SK-N-SH (cell line): ENCODE measurements around the gene CDKAL1.
"Not testable (repeated sequence)": the region's sequence is repeated elsewhere in the genome, so short reads cannot be mapped to it uniquely, and the experiment has no call there.

ENCODE experiments used
- CTCF ChIP-seq: fragments of 200-600 bp; sonication (generic); IDR thresholded peaks from 2 replicates; pipeline ENCODE4 v1.6.1; 2017; ENCODE audit warnings: antibody characterized with exemption, mild to moderate bottlenecking, moderate library complexity
- EP300 ChIP-seq, 2 experiments: IDR thresholded peaks; 2 replicates each; pipeline versions ENCODE4 v1.4.0 to v1.6.1; 2012; ENCODE audit warnings: borderline replicate concordance in 1 of 2, low read depth in 1 of 2, low read length in 1 of 2
- FOXJ3 ChIP-seq: sonication (generic); formaldehyde crosslinking; IDR thresholded peaks from 2 replicates; pipeline ENCODE4 v1.5.1; 2020; ENCODE audit warnings: mild to moderate bottlenecking, missing genetic modification reagents
- MAX ChIP-seq: IDR thresholded peaks from 2 replicates; pipeline ENCODE4 v1.4.0; 2012; ENCODE audit warnings: low read depth
- PBX3 ChIP-seq: IDR thresholded peaks from 2 replicates; pipeline ENCODE4; 2012
- POLR2AphosphoS5 ChIP-seq: IDR thresholded peaks from 2 replicates; pipeline ENCODE4 v1.6.1; 2012; ENCODE audit warnings: low read depth, low read length
- RCOR1 ChIP-seq: fragments of 150-350 bp; IDR thresholded peaks from 2 replicates; pipeline ENCODE4 v1.6.1; 2017; ENCODE audit warnings: antibody characterized with exemption, low read length
- SIN3A ChIP-seq: IDR thresholded peaks from 2 replicates; pipeline ENCODE4 v1.6.1; 2012; ENCODE audit warnings: low read depth, mild to moderate bottlenecking, low read length, moderate library complexity, borderline replicate concordance
- SMC3 ChIP-seq: IDR thresholded peaks from 2 replicates; pipeline ENCODE4 v1.6.1; 2012; ENCODE audit warnings: low read depth, low read length, improper control_type of control experiment

GRCh38 chr6:20649696-20650470, 115.6 kb downstream of the CDKAL1 start:
- TF ChIP-seq CTCF; POLR2AphosphoS5; MAX; FOXJ3 (CRISPR knock-in tag); RCOR1; EP300 (IDR thresholded peaks at IDR 0.05; ENCODE audit: borderline replicate concordance in 1 of 2, low read depth in 1 of 2, low read length in 1 of 2); SMC3; SIN3A; PBX3: not testable (repeated sequence)
